ENCODE results near the gene MAPK8IP1.
A peak's percentile ranks its signal among the peaks of the same experiment; 100 is the strongest.

The MAPK8IP1 gene

GRCh38 chr11:45852712-45853101 is 32.7 kb upstream of the MAPK8IP1 start:
- no peak overlapping the region for H3K27ac ChIP-seq
- TF ChIP-seq, protein P1, sequence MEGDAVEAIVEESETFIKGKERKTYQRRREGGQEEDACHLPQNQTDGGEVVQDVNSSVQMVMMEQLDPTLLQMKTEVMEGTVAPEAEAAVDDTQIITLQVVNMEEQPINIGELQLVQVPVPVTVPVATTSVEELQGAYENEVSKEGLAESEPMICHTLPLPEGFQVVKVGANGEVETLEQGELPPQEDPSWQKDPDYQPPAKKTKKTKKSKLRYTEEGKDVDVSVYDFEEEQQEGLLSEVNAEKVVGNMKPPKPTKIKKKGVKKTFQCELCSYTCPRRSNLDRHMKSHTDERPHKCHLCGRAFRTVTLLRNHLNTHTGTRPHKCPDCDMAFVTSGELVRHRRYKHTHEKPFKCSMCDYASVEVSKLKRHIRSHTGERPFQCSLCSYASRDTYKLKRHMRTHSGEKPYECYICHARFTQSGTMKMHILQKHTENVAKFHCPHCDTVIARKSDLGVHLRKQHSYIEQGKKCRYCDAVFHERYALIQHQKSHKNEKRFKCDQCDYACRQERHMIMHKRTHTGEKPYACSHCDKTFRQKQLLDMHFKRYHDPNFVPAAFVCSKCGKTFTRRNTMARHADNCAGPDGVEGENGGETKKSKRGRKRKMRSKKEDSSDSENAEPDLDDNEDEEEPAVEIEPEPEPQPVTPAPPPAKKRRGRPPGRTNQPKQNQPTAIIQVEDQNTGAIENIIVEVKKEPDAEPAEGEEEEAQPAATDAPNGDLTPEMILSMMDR (conservative IDR thresholded peaks at IDR 0.05; ENCODE audit: low read depth), result no peak
- POLR2A ChIA-PET (ENCODE audit: low non-redundant PET), result no interaction called here
- no peak for DNase-seq (ENCODE audit: low spot score)
- CTCF ChIA-PET, result no interaction called here

DNA sequence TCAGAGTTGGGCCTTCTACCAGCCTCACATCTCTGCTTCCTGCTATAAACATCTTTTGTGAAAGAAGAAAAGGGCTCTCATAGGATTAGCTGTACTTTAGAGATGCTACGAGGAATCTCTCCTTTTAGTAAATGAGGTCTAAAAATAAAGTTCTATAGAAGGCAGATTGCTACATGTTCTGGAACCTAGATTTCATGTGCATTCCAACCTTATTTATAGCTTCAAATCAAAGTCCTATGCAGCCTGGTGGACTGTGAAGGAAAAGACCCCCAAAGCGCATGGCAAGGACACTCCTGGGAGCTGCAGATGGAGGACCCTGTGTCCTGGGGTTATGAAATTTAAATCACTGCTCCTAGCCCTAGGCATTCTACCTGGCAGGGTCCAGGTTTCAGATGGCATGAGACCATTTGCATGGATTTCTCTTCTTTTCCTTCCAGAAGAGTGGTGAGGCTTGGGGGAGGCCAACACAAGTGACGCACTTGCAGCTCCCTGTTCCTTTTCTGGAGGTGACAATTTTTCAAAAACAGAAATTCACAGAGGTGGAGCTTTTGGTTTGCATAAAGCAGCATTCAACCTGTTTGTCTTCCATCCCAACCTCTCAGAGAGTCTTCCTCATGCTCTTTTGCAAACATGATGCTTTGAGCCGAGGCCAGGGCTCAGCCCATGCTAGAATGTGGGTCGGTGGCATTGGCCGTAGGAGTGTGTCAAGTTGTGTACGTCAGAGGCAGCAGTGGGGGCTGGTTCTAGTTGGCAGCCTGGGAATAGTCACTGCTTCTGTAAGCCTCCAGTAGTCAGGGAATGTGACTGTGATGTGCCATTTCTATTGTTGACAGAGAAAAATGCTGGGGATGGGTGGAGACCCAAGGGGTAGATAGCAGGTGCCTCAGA is 31.9 kb upstream of the MAPK8IP1 start:
- ChIA-PET POLR2A (ENCODE audit: low non-redundant PET) (no interaction called here), CTCF (no interaction called here)
- no peak overlapping the region for H3K27ac ChIP-seq
- DNase-seq (ENCODE audit: low spot score), result no peak
- TF ChIP-seq, protein P1 (conservative IDR thresholded peaks at IDR 0.05; ENCODE audit: low read depth), result no peak

DNA sequence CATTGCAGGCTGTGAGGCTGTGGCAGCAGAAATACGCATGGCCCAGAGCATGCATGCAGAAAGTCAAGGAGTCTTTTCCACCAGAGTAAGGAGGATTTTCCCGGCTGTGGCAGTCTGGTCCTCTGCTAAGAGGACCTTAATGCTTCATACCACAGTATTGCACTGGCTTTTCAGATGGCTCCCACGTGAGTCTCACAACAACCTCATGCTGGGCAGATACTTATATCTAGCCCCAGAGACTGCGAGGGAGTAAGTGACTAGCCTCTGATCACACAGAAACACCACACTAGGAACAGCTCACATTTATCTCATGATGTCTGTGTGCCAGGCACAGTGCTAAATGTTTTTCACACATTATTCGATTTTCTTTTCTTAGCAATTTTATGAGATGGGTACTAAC is 30.1 kb upstream of the MAPK8IP1 start:
- H3K27ac ChIP-seq, result no peak overlapping the region
- TF ChIP-seq, protein P1 (conservative IDR thresholded peaks at IDR 0.05; ENCODE audit: low read depth), result no peak
- ChIA-PET CTCF (no interaction called here), POLR2A (ENCODE audit: low non-redundant PET) (no interaction called here)
- DNase-seq (ENCODE audit: low spot score), result no peak

DNA sequence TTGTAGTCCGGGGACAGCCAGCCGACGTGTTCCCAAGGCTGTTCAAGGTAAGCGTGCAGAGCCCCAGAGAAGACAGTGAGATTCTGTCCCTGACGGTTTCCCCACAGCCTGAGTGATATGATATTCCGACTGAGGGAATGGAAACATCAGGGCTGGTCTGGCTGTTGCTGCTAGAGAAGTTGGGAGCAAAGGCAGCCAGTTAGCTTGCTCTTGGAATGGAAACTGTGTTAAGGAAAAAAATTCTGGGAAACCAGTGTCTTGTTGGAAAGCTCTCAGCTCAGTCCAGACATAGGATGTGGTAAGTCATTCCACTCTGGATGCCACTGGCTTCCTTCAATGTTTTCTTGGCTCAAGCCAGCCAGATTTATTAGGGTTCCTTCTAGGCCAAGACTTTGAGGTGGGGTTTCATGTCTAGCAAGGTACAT is 29.4 kb upstream of the MAPK8IP1 start:
- H3K27ac ChIP-seq, result peak overlapping the region; percentile 27
- ChIA-PET CTCF (no interaction called here), POLR2A (ENCODE audit: low non-redundant PET) (no interaction called here)
- TF ChIP-seq, protein P1 (conservative IDR thresholded peaks at IDR 0.05; ENCODE audit: low read depth), result no peak
- DNase-seq (ENCODE audit: low spot score), result no peak

- no peak for DNase-seq (ENCODE audit: low spot score)
- peak overlapping the region; percentile 86 for H3K27ac ChIP-seq
- TF ChIP-seq, protein P1 (conservative IDR thresholded peaks at IDR 0.05; ENCODE audit: low read depth), result no peak
- POLR2A ChIA-PET (ENCODE audit: low non-redundant PET), result no interaction called here
- CTCF ChIA-PET, result no interaction called here
Observed at GRCh38 chr11:45857961-45858474, 27.4 kb upstream of the MAPK8IP1 start.

- TF ChIP-seq, protein P1 (conservative IDR thresholded peaks at IDR 0.05; ENCODE audit: low read depth), result no peak
- POLR2A ChIA-PET (ENCODE audit: low non-redundant PET), result no interaction called here
- CTCF ChIA-PET, result interaction anchor here (1.9 kb wide), 1 partner anchor 14 kb away, joined by 7 read pairs; no protein-coding TSS in a partner anchor
- H3K27ac ChIP-seq, result peak overlapping the region; percentile 86
- no peak for DNase-seq (ENCODE audit: low spot score)
Observed at GRCh38 chr11:45858751-45859398, 26.6 kb upstream of the MAPK8IP1 start.

Data from RWPE1 (cell line).